Neural progenitor cell (in vitro differentiated cells): ENCODE measurements around the gene TBCD. TPM values are rescaled to one million over a fixed set of nuclear protein-coding genes. Genes with fewer than 3 reads are reported as not detected.

Experiments used
- DNase-seq: peaks from one replicate; pipeline ENCODE4 v3.0.0-alpha.2; 2016; ENCODE audit warnings: low spot score
- H2AFZ ChIP-seq: fragments of 200-600 bp; sonication (generic); replicated peaks from 2 replicates; pipeline ENCODE4 v1.6.1; 2016; ENCODE audit warnings: antibody characterized with exemption
- H3F3A ChIP-seq: fragments of 200-600 bp; sonication (generic); 2 replicates; pipeline ENCODE4 v1.6.1; 2016; ENCODE audit warnings: antibody characterized with exemption, low read depth
- H3K27ac ChIP-seq: fragments of 200-600 bp; sonication (generic); 2 replicates; pipeline ENCODE4 v1.5.1; 2016; ENCODE audit warnings: mild to moderate bottlenecking
- H3K27me3 ChIP-seq: fragments of 200-600 bp; sonication (generic); 2 replicates; pipeline ENCODE4 v1.6.1; 2016; ENCODE audit warnings: mild to moderate bottlenecking, moderate library complexity
- H3K36me3 ChIP-seq: fragments of 200-600 bp; sonication (generic); 2 replicates; pipeline ENCODE4 v1.5.1; 2016
- H3K4me1 ChIP-seq: fragments of 200-600 bp; sonication (generic); 2 replicates; pipeline ENCODE4 v1.6.1; 2016; ENCODE audit warnings: mixed run types
- H3K4me2 ChIP-seq: fragments of 200-600 bp; sonication (generic); 2 replicates; pipeline ENCODE4 v1.6.1; 2016
- H3K4me3 ChIP-seq: fragments of 200-600 bp; sonication (generic); 2 replicates; pipeline ENCODE4 v1.5.1; 2016
- H3K79me2 ChIP-seq: fragments of 200-600 bp; sonication (generic); 2 replicates; pipeline ENCODE4 v1.6.1; 2016; ENCODE audit warnings: low read depth
- H3K9ac ChIP-seq: fragments of 200-600 bp; sonication (generic); 2 replicates; pipeline ENCODE4 v1.6.1; 2016
- H3K9me3 ChIP-seq: fragments of 200-600 bp; sonication (generic); 2 replicates; pipeline ENCODE4 v1.5.1; 2016; ENCODE audit warnings: low read depth
- H4K20me1 ChIP-seq: fragments of 200-600 bp; sonication (generic); 2 replicates; pipeline ENCODE4 v1.6.1; 2016; ENCODE audit warnings: low read depth
- H3K27ac Mint-ChIP-seq: 3 replicates; pipeline ENCODE4 v1.8.0; 2021; ENCODE audit warnings: mixed read lengths
- H3K27me3 Mint-ChIP-seq: 2 replicates; pipeline ENCODE4 v1.8.0; 2022; ENCODE audit warnings: low read depth, mild to moderate bottlenecking, inconsistent platforms, moderate library complexity, mixed read lengths; ENCODE audit not compliant: insufficient read depth
- H3K36me3 Mint-ChIP-seq: 3 replicates; pipeline ENCODE4 v1.8.0; 2021; ENCODE audit warnings: mixed read lengths
- H3K4me1 Mint-ChIP-seq: 3 replicates; pipeline ENCODE4 v1.8.0; 2021; ENCODE audit warnings: mixed read lengths
- H3K4me3 Mint-ChIP-seq: 3 replicates; pipeline ENCODE4 v1.8.0; 2021; ENCODE audit warnings: mild to moderate bottlenecking, moderate library complexity, mixed read lengths
- H3K9me3 Mint-ChIP-seq: 3 replicates; pipeline ENCODE4 v1.8.0; 2020; ENCODE audit warnings: mixed read lengths
- CTCF ChIP-seq: fragments of 200-600 bp; sonication (generic); IDR thresholded peaks from 2 replicates; pipeline ENCODE4 v1.5.1; 2017; ENCODE audit warnings: antibody characterized with exemption, mild to moderate bottlenecking
- EZH2 ChIP-seq: fragments of 200-600 bp; sonication (generic); IDR thresholded peaks from 2 replicates; pipeline ENCODE4 v1.6.1; 2017; ENCODE audit warnings: antibody characterized with exemption, mild to moderate bottlenecking, moderate library complexity
- EZH2phosphoT487 ChIP-seq: fragments of 200-600 bp; sonication (generic); IDR thresholded peaks from 2 replicates; pipeline ENCODE4 v1.6.1; 2017; ENCODE audit warnings: antibody characterized with exemption
- total RNA-seq: library from RNA; depleted of rRNA; stranded (reverse); fragments of >200 nt; gene quantifications from 2 replicates; pipeline ENCODE4 v1.2.3, GENCODE V29; 2015; ENCODE audit warnings: low replicate concordance

The TBCD gene
- total RNA-seq, 1 donor from 2014 or later, result 76.4 TPM

DNA sequence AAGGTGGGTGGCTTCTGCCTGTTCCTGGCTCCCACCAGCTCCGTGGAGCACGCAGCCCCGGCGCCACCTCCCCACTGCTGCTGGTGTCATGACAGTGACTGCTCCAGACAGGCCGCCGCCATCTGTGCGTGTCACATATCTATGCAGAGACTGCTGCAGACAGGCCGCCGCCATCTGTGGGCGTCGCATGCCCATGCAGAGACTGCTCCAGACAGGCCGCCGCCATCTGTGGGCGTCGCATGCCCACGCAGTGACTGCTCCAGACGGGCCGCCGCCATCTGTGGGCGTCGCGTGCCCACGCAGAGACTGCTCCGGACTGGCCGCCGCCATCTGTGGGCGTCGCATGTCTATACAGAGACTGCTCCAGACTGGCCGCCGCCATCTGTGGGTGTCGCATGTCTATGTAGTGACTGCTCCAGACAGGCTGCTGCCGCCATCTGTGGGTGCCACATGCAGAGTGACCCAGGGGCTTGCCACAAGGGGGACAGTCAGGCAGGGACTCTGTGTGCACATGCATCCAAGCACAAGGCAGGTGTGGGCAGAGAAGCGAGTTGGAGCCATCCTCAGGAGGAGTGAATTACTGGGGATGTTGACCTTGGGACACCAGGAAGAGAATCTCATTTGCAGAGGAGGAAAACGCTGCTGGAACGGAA lies 38.7 kb upstream of the TBCD start:
- no peak for DNase-seq
- H3K27ac ChIP-seq, result no peak overlapping the region
- no peak overlapping the region for H3K27ac Mint-ChIP-seq
- no peaks in the 10 kb centered on the region for H3K9me3 Mint-ChIP-seq
- no peaks in the 10 kb centered on the region for H3K9me3 ChIP-seq
- peak overlapping the region; percentile 10 for H3K4me3 Mint-ChIP-seq
- peaks cover 3% of the 10 kb centered on the region for H3K36me3 Mint-ChIP-seq
- H3K79me2 ChIP-seq, result peaks cover 14% of the 10 kb centered on the region
- no peak overlapping the region for H3K4me2 ChIP-seq
- H3K27me3 ChIP-seq, result no peaks in the 10 kb centered on the region
- no peak overlapping the region for H3K4me3 ChIP-seq
- H3K4me1 ChIP-seq, result no peaks in the 10 kb centered on the region
- H3F3A ChIP-seq, result no peaks in the 10 kb centered on the region
- peaks cover 8% of the 10 kb centered on the region for H4K20me1 ChIP-seq
- TF ChIP-seq CTCF, result no peak
- no peak for TF ChIP-seq EZH2
- no peak for TF ChIP-seq EZH2phosphoT487
- H3K4me1 Mint-ChIP-seq, result peaks cover 14% of the 10 kb centered on the region
- H3K36me3 ChIP-seq, result no peaks in the 10 kb centered on the region
- H2AFZ ChIP-seq, result no peak overlapping the region
- peaks cover 2% of the 10 kb centered on the region for H3K27me3 Mint-ChIP-seq
- no peak overlapping the region for H3K9ac ChIP-seq

DNA sequence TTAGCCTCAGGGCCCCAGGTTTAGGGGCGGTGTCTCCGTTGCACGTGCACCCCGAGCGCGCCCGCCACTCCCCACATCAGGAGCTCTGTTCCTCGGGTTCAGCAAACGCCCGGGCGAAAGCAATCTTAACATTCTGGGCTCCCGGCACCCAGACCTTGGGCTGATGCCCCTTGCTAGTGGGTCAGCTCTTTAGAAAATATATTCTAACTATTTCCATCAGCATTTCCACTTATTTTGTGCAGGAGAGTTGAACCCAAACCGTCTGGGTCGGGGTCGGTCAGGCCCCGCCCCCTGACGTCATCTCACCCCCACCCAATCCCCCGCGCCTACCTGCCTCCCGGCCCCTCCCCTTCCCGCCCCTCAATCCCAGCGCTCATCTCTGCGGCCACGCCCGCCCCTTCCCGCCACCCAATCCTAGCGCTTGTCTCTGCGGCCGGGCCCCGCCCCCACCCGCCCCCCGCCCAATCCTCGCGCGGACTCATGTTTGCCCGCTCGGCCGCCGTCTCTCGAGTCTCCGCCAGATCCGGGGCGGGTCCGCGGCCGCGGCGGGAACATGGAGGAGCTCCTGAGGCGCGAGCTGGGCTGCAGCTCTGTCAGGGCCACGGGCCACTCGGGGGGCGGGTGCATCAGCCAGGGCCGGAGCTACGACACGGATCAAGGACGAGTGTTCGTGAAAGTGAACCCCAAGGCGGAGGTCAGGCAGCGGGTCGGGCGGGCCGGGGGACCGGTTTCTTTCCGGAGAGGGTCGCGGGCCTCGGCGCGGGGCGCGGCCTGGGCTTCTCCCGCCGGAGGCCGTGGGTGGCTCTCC lies 35.5 kb upstream of the TBCD start, which contains the start of gene FN3KRP:
Gene FN3KRP (plus strand): TSS at position 504 of the 808 bp plus-strand sequence. CDS start 50 bp downstream, at position 554.
- Mint-ChIP-seq H3K4me3 (peak within 1 kb of the TSS; percentile 96), H3K9me3 (no peaks in the 10 kb centered on the region), H3K4me1 (peaks cover 14% of the 10 kb centered on the region), H3K27ac (no peak within 1 kb of the TSS), H3K27me3 (peaks cover 3% of the 10 kb centered on the region), H3K36me3 (peaks cover 9% of the 10 kb centered on the region)
- Histone ChIP-seq H3K4me1 (no peaks in the 10 kb centered on the region), H4K20me1 (peaks cover 11% of the 10 kb centered on the region), H3F3A (no peaks in the 10 kb centered on the region), H2AFZ (peak within 1 kb of the TSS; percentile 98), H3K9ac (peak within 1 kb of the TSS; percentile 82), H3K27me3 (no peaks in the 10 kb centered on the region), H3K36me3 (no peaks in the 10 kb centered on the region), H3K9me3 (no peaks in the 10 kb centered on the region), H3K79me2 (peaks cover 15% of the 10 kb centered on the region), H3K4me2 (peak within 1 kb of the TSS; percentile 87), H3K4me3 (peak within 1 kb of the TSS; percentile 90), H3K27ac (no peak within 1 kb of the TSS)
- DNase-seq, result peak; percentile 98
- TF ChIP-seq CTCF (no peak), EZH2phosphoT487 (no peak), EZH2 (no peak)

- Histone ChIP-seq H3K79me2 (peaks cover 15% of the 10 kb centered on the region), H3F3A (no peaks in the 10 kb centered on the region), H3K27ac (no peak overlapping the region), H4K20me1 (peaks cover 11% of the 10 kb centered on the region), H3K4me2 (no peak overlapping the region), H3K36me3 (no peaks in the 10 kb centered on the region), H3K4me3 (no peak overlapping the region), H3K27me3 (no peaks in the 10 kb centered on the region), H3K9ac (no peak overlapping the region), H3K4me1 (no peaks in the 10 kb centered on the region), H2AFZ (no peak overlapping the region), H3K9me3 (no peaks in the 10 kb centered on the region)
- peaks cover 16% of the 10 kb centered on the region for H3K4me1 Mint-ChIP-seq
- TF ChIP-seq EZH2, result no peak
- H3K27me3 Mint-ChIP-seq, result peaks cover 2% of the 10 kb centered on the region
- no peak for DNase-seq
- H3K36me3 Mint-ChIP-seq, result peaks cover 24% of the 10 kb centered on the region
- no peak overlapping the region for H3K27ac Mint-ChIP-seq
- peak overlapping the region; percentile 78 for H3K4me3 Mint-ChIP-seq
- no peaks in the 10 kb centered on the region for H3K9me3 Mint-ChIP-seq
Measured at GRCh38 chr17:82718986-82719685, 32.7 kb upstream of the TBCD start.
